Prostate gland (tissue), 2 donors: Measurements from ENCODE around the gene NINJ2.

Experiments used
- POLR2A ChIP-seq: fragments of 450-650 bp; IDR thresholded peaks from one replicate; pipeline ENCODE4 v1.6.1; 2016; ENCODE audit warnings: antibody characterized with exemption, mild to moderate bottlenecking
- TF ChIP-seq, protein P1 (sequence below), 4 experiments: fragments of 200-600 bp in 2 of 4; fragments of 450-650 bp in 2 of 4; sonication (generic) in 2 of 4; IDR thresholded peaks; 1 replicate in 3 of 4; 2 replicates in 1 of 4; pipeline ENCODE4 v1.5.1; 2016 to 2019; ENCODE audit warnings: antibody characterized with exemption in 4 of 4, mild to moderate bottlenecking in 2 of 4, moderate library complexity in 2 of 4

DNA sequence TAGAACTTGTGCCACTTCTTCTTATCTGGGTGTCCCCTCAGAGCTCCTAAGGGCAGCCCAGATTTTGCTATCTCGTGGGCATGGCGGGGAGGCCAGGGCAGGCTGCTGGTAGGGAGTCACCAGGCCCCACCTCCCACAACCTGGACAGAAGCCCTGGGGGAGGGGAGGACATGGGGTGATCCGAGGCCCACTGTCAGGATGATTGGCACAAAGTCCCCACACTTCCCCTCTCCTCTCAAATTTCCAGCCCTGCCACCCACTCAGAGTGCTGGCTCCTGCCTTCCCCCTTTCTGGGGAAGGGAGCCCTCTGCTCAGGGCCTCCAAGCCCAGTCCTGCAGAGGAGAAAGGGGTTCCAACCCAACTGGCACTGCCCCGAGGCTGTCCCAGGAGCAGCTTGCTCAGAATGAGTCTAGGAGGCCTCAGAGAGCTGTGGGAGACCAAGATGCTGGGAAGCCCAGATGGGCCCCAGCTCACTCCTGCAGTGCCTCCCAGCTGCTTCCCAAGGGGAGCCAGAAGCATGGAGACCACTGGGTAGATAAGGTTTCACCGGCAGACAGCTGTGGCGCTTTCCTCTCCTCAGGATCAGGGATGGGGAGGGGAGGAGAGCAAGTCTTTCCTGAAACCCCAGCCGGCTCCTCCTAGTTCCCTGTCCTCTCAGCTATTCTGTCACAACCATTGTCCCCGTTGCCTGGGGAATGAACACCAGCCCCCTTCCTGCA, 120.7 kb downstream of the NINJ2 start:
- TF ChIP-seq, protein P1, sequence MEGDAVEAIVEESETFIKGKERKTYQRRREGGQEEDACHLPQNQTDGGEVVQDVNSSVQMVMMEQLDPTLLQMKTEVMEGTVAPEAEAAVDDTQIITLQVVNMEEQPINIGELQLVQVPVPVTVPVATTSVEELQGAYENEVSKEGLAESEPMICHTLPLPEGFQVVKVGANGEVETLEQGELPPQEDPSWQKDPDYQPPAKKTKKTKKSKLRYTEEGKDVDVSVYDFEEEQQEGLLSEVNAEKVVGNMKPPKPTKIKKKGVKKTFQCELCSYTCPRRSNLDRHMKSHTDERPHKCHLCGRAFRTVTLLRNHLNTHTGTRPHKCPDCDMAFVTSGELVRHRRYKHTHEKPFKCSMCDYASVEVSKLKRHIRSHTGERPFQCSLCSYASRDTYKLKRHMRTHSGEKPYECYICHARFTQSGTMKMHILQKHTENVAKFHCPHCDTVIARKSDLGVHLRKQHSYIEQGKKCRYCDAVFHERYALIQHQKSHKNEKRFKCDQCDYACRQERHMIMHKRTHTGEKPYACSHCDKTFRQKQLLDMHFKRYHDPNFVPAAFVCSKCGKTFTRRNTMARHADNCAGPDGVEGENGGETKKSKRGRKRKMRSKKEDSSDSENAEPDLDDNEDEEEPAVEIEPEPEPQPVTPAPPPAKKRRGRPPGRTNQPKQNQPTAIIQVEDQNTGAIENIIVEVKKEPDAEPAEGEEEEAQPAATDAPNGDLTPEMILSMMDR (IDR thresholded peaks at IDR 0.05): no peak
- no peak for TF ChIP-seq POLR2A
